ENCODE data around the gene CCDC102A.

The CCDC102A gene

GRCh38 chr16:57475711-57476339, 60.5 kb downstream of the CCDC102A start (continued):
- no peak for TF ChIP-seq ZNF639 (tag by site-specific recombination; IDR thresholded peaks at IDR 0.05)
- TF ChIP-seq ZNF792 (tag by site-specific recombination; IDR thresholded peaks at IDR 0.05), result no peak
- no peak for TF ChIP-seq ZNF558 (tag by site-specific recombination; IDR thresholded peaks at IDR 0.05)
- no peak for TF ChIP-seq ZNF621 (tag by site-specific recombination; IDR thresholded peaks at IDR 0.05)
- no peak for TF ChIP-seq ZNF302 (tag by site-specific recombination; IDR thresholded peaks at IDR 0.05; ENCODE audit: low read depth)
- no peak for TF ChIP-seq REST (tag by site-specific recombination; IDR thresholded peaks at IDR 0.05)
- TF ChIP-seq ZNF202 (tag by site-specific recombination; IDR thresholded peaks at IDR 0.05; ENCODE audit: borderline replicate concordance), result no peak
- TF ChIP-seq ZIC2 (tag by site-specific recombination; IDR thresholded peaks at IDR 0.05), result peak; percentile 74
- no peak for TF ChIP-seq ZBTB48 (tag by site-specific recombination; IDR thresholded peaks at IDR 0.05)
- TF ChIP-seq ZBTB8A (tag by site-specific recombination; IDR thresholded peaks at IDR 0.05), result no peak
- no peak for TF ChIP-seq ZNF670 (tag by site-specific recombination; IDR thresholded peaks at IDR 0.05; ENCODE audit: low read depth)
- TF ChIP-seq ZNF707 (tag by site-specific recombination; IDR thresholded peaks at IDR 0.05), result no peak
- TF ChIP-seq ZNF777 (tag by site-specific recombination; IDR thresholded peaks at IDR 0.05; ENCODE audit: borderline replicate concordance), result no peak
- TF ChIP-seq ZNF423 (tag by site-specific recombination; IDR thresholded peaks at IDR 0.05), result no peak
- no peak for TF ChIP-seq ZNF654 (tag by site-specific recombination; IDR thresholded peaks at IDR 0.05; ENCODE audit: low read depth)
- no peak for TF ChIP-seq ZNF311 (tag by site-specific recombination; IDR thresholded peaks at IDR 0.05; ENCODE audit: borderline replicate concordance)
- no peak for TF ChIP-seq ZNF324 (tag by site-specific recombination; IDR thresholded peaks at IDR 0.05)
- peak; percentile 94 for TF ChIP-seq ZNF398 (tag by site-specific recombination; IDR thresholded peaks at IDR 0.05)
- no peak for TF ChIP-seq ZNF114 (tag by site-specific recombination; IDR thresholded peaks at IDR 0.05)
- 0 out of 2 replicates have a peak, but pooled peaks have one; percentile 22 for TF ChIP-seq KLF16 (tag by site-specific recombination; IDR thresholded peaks at IDR 0.05)
- TF ChIP-seq ATF2 (tag by site-specific recombination; IDR thresholded peaks at IDR 0.05; ENCODE audit: low read depth), result no peak
- no peak for TF ChIP-seq ZBTB1 (tag by site-specific recombination; IDR thresholded peaks at IDR 0.05)
- TF ChIP-seq ZNF645 (tag by site-specific recombination; IDR thresholded peaks at IDR 0.05), result no peak
- no peak for TF ChIP-seq PRDM6 (tag by site-specific recombination; IDR thresholded peaks at IDR 0.05)
- TF ChIP-seq ZNF19 (tag by site-specific recombination; IDR thresholded peaks at IDR 0.05; ENCODE audit: low read depth), result no peak
- no peak for TF ChIP-seq ZNF155 (tag by site-specific recombination; IDR thresholded peaks at IDR 0.05)
- no peak for TF ChIP-seq ZFP3 (tag by site-specific recombination; IDR thresholded peaks at IDR 0.05; ENCODE audit: low read depth)
- no peak for TF ChIP-seq GLI2 (tag by site-specific recombination; IDR thresholded peaks at IDR 0.05; ENCODE audit: borderline replicate concordance, low read depth)
- TF ChIP-seq ZNF747 (tag by site-specific recombination; IDR thresholded peaks at IDR 0.05), result no peak

Measured in HEK293 (cell line).